A549 treated with ZK216348 at 1 μM for 4 hours (cell line): Measurements from ENCODE around the gene INPPL1. TPM values are rescaled to one million over a fixed set of nuclear protein-coding genes. Genes with fewer than 3 reads are reported as not detected.

Experiments
- total RNA-seq: library from RNA; stranded (reverse); fragments of 200-300 nt; extraction: Qiagen RNA extraction; gene quantifications from 5 replicates; pipeline ENCODE4 v1.2.3, GENCODE V29; 2022; ENCODE audit warnings: low read depth

The INPPL1 gene, protein sequence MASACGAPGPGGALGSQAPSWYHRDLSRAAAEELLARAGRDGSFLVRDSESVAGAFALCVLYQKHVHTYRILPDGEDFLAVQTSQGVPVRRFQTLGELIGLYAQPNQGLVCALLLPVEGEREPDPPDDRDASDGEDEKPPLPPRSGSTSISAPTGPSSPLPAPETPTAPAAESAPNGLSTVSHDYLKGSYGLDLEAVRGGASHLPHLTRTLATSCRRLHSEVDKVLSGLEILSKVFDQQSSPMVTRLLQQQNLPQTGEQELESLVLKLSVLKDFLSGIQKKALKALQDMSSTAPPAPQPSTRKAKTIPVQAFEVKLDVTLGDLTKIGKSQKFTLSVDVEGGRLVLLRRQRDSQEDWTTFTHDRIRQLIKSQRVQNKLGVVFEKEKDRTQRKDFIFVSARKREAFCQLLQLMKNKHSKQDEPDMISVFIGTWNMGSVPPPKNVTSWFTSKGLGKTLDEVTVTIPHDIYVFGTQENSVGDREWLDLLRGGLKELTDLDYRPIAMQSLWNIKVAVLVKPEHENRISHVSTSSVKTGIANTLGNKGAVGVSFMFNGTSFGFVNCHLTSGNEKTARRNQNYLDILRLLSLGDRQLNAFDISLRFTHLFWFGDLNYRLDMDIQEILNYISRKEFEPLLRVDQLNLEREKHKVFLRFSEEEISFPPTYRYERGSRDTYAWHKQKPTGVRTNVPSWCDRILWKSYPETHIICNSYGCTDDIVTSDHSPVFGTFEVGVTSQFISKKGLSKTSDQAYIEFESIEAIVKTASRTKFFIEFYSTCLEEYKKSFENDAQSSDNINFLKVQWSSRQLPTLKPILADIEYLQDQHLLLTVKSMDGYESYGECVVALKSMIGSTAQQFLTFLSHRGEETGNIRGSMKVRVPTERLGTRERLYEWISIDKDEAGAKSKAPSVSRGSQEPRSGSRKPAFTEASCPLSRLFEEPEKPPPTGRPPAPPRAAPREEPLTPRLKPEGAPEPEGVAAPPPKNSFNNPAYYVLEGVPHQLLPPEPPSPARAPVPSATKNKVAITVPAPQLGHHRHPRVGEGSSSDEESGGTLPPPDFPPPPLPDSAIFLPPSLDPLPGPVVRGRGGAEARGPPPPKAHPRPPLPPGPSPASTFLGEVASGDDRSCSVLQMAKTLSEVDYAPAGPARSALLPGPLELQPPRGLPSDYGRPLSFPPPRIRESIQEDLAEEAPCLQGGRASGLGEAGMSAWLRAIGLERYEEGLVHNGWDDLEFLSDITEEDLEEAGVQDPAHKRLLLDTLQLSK
- 42.7 to 96.5 TPM (median 78.5 TPM) in 5 replicates for total RNA-seq

DNA sequence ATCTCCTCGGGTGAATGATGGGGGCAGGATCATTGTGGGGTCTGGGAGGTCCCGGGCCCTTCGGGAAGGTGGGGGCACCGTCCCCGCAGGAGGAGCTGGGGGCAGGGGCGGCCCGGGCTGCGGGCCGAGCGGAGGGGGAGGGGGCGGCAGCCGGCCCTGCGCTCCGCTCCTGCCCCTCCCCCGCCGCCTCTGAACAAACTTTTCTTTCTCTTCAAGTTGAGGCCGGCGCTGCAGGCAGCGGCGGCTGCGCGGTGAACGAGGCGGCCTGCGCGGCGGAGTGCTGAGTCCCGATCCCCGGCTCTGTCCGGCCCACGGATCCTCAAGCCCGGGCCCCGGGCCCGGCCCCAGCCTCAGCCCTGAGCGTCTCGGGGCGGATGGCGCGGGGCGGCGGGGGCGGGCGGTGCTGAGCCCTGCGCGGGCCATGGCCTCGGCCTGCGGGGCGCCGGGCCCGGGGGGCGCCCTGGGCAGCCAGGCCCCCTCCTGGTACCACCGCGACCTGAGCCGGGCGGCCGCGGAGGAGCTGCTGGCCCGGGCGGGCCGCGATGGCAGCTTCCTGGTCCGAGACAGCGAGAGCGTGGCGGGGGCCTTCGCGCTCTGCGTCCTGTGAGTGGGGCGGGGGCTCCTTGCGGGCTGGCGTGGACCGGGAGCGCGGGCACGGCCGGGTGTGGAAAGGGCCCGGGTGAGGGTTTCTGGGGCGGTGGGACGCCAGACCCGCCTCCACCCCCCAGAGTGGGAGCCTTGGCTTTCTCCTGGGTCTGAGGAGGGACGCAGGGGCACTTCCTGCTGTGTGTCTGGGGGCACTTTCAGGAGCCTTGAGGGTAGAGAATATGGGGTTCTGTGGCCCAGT lies at the start of gene INPPL1:
Gene INPPL1 (plus strand): TSS at position 204 of the 847 bp plus-strand sequence. CDS start 218 bp downstream, at position 422.

DNA sequence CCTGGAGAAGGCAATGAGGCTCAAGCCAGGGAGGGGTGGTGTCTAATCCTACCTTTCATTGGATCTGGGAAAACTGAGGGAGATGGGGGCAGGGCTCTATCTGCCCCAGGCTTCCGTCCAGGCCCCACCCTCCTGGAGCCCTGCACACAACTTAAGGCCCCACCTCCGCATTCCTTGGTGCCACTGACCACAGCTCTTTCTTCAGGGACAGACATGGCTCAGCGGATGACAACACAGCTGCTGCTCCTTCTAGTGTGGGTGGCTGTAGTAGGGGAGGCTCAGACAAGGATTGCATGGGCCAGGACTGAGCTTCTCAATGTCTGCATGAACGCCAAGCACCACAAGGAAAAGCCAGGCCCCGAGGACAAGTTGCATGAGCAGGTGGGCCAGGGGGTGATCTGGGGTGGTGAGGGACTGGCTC lies 32.6 kb upstream of the INPPL1 start, which contains the start of gene FOLR1:
Gene FOLR1 (plus strand): TSS at position 180 of the 421 bp plus-strand sequence. CDS start 34 bp downstream, at position 214.

DNA sequence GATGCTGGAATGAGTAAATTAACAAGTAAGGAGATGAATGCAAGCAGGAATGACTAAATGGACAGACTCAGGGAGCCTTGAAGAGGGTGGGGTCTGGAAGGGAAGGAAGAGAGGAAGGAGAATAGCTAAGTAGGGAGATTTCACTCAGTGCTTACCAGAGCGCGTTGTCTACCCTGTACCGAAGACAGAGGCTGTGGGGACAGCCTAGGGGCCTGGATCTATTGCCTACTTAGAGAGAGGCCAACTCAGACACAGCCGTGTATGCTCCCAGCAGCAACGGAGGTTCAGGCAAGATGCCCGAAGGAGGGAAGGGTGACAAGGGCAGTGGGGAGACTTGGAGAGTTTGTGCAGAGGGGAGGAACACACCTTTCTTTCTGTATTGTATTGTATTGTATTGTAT lies 7.9 kb upstream of the INPPL1 start, which contains the start of gene FOLR2:
Gene FOLR2 (plus strand): TSS at position 157 of the 400 bp plus-strand sequence. CDS start 1,791 bp downstream, outside the sequence.

DNA sequence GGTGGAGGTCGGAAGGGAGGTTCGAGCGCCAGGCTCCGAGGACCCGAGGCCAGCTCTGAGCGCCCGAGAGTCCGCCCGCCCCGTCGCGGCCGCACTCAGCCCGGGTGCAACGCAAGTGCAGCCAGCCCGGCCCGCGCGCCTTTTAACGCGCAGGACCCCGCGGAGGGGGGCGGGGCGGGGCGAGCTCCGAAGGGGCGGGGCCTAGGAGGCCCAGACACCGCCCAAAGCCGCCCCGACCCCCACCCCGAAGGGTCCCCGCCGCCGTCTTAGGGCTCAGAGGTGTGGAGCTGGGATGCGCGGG lies 19.4 kb downstream of the INPPL1 start, which contains the start of gene PHOX2A:
Gene PHOX2A (minus strand): TSS at position 117 of the 301 bp plus-strand sequence. CDS start 172 bp downstream, outside the sequence.

Other genes with a start within 250 kb of the INPPL1 start
- gene IL18BP, start 225.9 kb upstream of the INPPL1 start, total RNA-seq: 3.0 to 4.5 TPM (median 3.9 TPM) in 5 replicates
- 44.8 to 77.9 TPM (median 68.5 TPM) in 5 replicates for gene NUMA1, start 144.2 kb upstream of the INPPL1 start, total RNA-seq
- 5.2 to 11.6 TPM (median 7.8 TPM) in 5 replicates for gene LRRC51, start 143.9 kb upstream of the INPPL1 start, total RNA-seq
- 117 to 162 TPM (median 141 TPM) in 5 replicates for gene LAMTOR1, start 121.5 kb upstream of the INPPL1 start, total RNA-seq
- not detected in 5 replicates for gene TOMT, start 118.8 kb upstream of the INPPL1 start, total RNA-seq
- gene ANAPC15, start 112.1 kb upstream of the INPPL1 start, total RNA-seq: 85.1 to 94.2 TPM (median 88.9 TPM) in 5 replicates
- gene FOLR3, start 89.0 kb upstream of the INPPL1 start, total RNA-seq: 0.45 TPM in 1 of 5 replicates, not detected in the others
- not detected in 5 replicates for gene FOLR1, start 32.6 kb upstream of the INPPL1 start, total RNA-seq
- not detected in 5 replicates for gene FOLR2, start 8.0 kb upstream of the INPPL1 start, total RNA-seq
- not detected in 5 replicates for gene PHOX2A, start 19.4 kb downstream of the INPPL1 start, total RNA-seq
- gene CLPB, start 209.8 kb downstream of the INPPL1 start, total RNA-seq: 11.7 to 20.5 TPM (median 16.6 TPM) in 5 replicates